SH-SY5Y (cell line): ENCODE results near the gene DPM3.

Source experiments
- GATA2 ChIP-seq: IDR thresholded peaks from 2 replicates; pipeline ENCODE4 v1.6.1; 2011; ENCODE audit warnings: mild to moderate bottlenecking, low read depth, low read length
- GATA3 ChIP-seq: IDR thresholded peaks from 2 replicates; pipeline ENCODE4 v1.6.1; 2011; ENCODE audit warnings: low read depth, mild to moderate bottlenecking, low read length, moderate library complexity

GRCh38 chr1:155105604-155106011 is 34.7 kb downstream of the DPM3 start:
- no peak for TF ChIP-seq GATA2
- no peak for TF ChIP-seq GATA3
